GM12875 (cell line): ENCODE results near the gene POP7.
"Not testable (repeated sequence)": the region's sequence is repeated elsewhere in the genome, so short reads cannot be mapped to it uniquely, and the experiment has no call there.

Experiments used
- H3K4me3 ChIP-seq: one replicate; pipeline ENCODE4 v1.5.1; 2011; ENCODE audit warnings: low read depth, low read length, control low read depth
- CTCF ChIP-seq: IDR thresholded peaks from 2 replicates; pipeline ENCODE4 v1.5.1; 2011; ENCODE audit warnings: low read depth, mild to moderate bottlenecking, control low read depth, inconsistent platforms, low read length, moderate library complexity, borderline replicate concordance; ENCODE audit not compliant: insufficient read depth

POP7 gene

GRCh38 chr7:100699018-100699417, 6.9 kb upstream of the POP7 start:
- TF ChIP-seq CTCF = no peak
- no peak overlapping the region for H3K4me3 ChIP-seq

GRCh38 chr7:100701089-100701488, 4.8 kb upstream of the POP7 start:
- not testable (repeated sequence) for H3K4me3 ChIP-seq

- H3K4me3 ChIP-seq = peak overlapping the region; percentile 94
- TF ChIP-seq CTCF = peak; percentile 97
Observed at GRCh38 chr7:100705320-100705752, 585 bp upstream of the POP7 start.

GRCh38 chr7:100706672-100707311, 871 bp downstream of the POP7 start:
- TF ChIP-seq CTCF = no peak

GRCh38 chr7:100708395-100708794, 2.5 kb downstream of the POP7 start:
- no peak for TF ChIP-seq CTCF
- H3K4me3 ChIP-seq = no peak overlapping the region

More at GRCh38 chr7:100706672-100707311, 871 bp downstream of the POP7 start:
- H3K4me3 ChIP-seq = peak overlapping the region; percentile 94

GRCh38 chr7:100710452-100710851, 4.5 kb downstream of the POP7 start:
- no peak for TF ChIP-seq CTCF
- no peak overlapping the region for H3K4me3 ChIP-seq

GRCh38 chr7:100711369-100711768, 5.4 kb downstream of the POP7 start:
- H3K4me3 ChIP-seq = no peak overlapping the region
- no peak for TF ChIP-seq CTCF
